Loucy (cell line): Measurements from ENCODE around the gene C16orf96.

Source experiments
- H2AFZ ChIP-seq: fragments of 200-600 bp; sonication (generic); 2 replicates; pipeline ENCODE4 v1.6.0; 2016; ENCODE audit warnings: antibody characterized with exemption, mild to moderate bottlenecking, low read length, moderate library complexity
- H3F3A ChIP-seq: fragments of 200-600 bp; 2 replicates; pipeline ENCODE4 v1.6.0; 2016; ENCODE audit warnings: antibody characterized with exemption, low read depth, mild to moderate bottlenecking
- H3K27me3 ChIP-seq: fragments of 200-600 bp; sonication (generic); 2 replicates; pipeline ENCODE4 v1.6.1; 2014; ENCODE audit warnings: low read length, mild to moderate bottlenecking; ENCODE audit not compliant: insufficient read depth, poor library complexity, severe bottlenecking
- H3K36me3 ChIP-seq: fragments of 200-600 bp; sonication (generic); 2 replicates; pipeline ENCODE4 v1.6.1; 2016; ENCODE audit warnings: low read length; ENCODE audit not compliant: insufficient read depth
- H3K4me1 ChIP-seq: fragments of 200-600 bp; sonication (generic); 2 replicates; pipeline ENCODE4 v1.5.1; 2014; ENCODE audit warnings: low read length, mild to moderate bottlenecking; ENCODE audit not compliant: insufficient read depth, poor library complexity, severe bottlenecking
- H3K4me2 ChIP-seq: fragments of 200-600 bp; sonication (generic); 2 replicates; pipeline ENCODE4 v1.6.0; 2014; ENCODE audit warnings: antibody characterized with exemption, low read length, low read depth, mild to moderate bottlenecking; ENCODE audit not compliant: poor library complexity, severe bottlenecking
- H3K4me3 ChIP-seq: fragments of 200-600 bp; sonication (generic); 2 replicates; pipeline ENCODE4 v1.5.1; 2014; ENCODE audit warnings: low read length, mild to moderate bottlenecking, mixed read lengths; ENCODE audit not compliant: poor library complexity, severe bottlenecking
- H3K79me2 ChIP-seq: fragments of 200-600 bp; sonication (generic); 2 replicates; pipeline ENCODE4 v1.6.1; 2014; ENCODE audit warnings: low read length; ENCODE audit not compliant: insufficient read depth
- H3K9ac ChIP-seq: fragments of 200-600 bp; sonication (generic); 2 replicates; pipeline ENCODE4 v1.6.0; 2014; ENCODE audit warnings: mild to moderate bottlenecking, low read depth, low read length, moderate library complexity; ENCODE audit not compliant: poor library complexity, severe bottlenecking
- H3K9me2 ChIP-seq: fragments of 200-600 bp; sonication (generic); replicated peaks from 2 replicates; pipeline ENCODE4 v1.6.1; 2016; ENCODE audit warnings: low read depth, low read length, mixed read lengths
- H3K9me3 ChIP-seq: fragments of 200-600 bp; sonication (generic); 2 replicates; pipeline ENCODE4 v1.6.1; 2014; ENCODE audit warnings: mild to moderate bottlenecking, antibody characterized with exemption, low read length, low read depth; ENCODE audit not compliant: insufficient read depth
- H4K20me1 ChIP-seq: fragments of 200-600 bp; sonication (generic); 2 replicates; pipeline ENCODE4 v1.6.0; 2014; ENCODE audit warnings: antibody characterized with exemption, low read length, mild to moderate bottlenecking; ENCODE audit not compliant: insufficient read depth, poor library complexity, severe bottlenecking
- EZH2phosphoT487 ChIP-seq: fragments of 200-600 bp; IDR thresholded peaks from 2 replicates; pipeline ENCODE4 v1.6.1; 2018; ENCODE audit warnings: antibody characterized with exemption, mild to moderate bottlenecking, moderate library complexity, borderline replicate concordance
- TF ChIP-seq, protein P1 (sequence below): fragments of 200-600 bp; sonication (generic); conservative IDR thresholded peaks from 2 replicates; pipeline ENCODE4 v1.5.1; 2014; ENCODE audit warnings: mild to moderate bottlenecking, antibody characterized with exemption, low read length

C16orf96 gene

DNA sequence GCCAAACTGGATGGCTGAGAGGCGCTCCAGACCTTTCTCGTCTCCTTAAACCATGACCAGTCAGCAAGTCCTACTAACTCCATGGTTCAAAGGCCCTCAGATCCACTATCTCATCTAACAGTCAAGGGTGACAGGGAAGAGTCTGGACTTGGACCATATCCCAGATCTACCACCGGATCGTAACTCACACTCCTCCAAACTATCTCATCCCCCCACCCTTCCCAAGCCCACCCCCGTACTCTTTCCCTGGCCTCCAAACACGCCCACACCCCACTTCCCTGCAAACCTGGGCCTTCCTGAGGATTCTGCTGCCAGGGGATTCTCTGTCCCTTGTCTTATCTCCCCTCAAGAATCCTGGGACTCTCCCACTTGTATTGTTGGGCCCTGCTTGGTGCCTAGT lies 22.6 kb upstream of the C16orf96 start:
- H4K20me1 ChIP-seq: no peaks in the 10 kb centered on the region
- H3K4me3 ChIP-seq: no peak overlapping the region
- H3K4me1 ChIP-seq: peaks cover 22% of the 10 kb centered on the region
- peaks cover 30% of the 10 kb centered on the region for H3K79me2 ChIP-seq
- no peak overlapping the region for H2AFZ ChIP-seq
- H3K4me2 ChIP-seq: no peak overlapping the region
- H3F3A ChIP-seq: no peaks in the 10 kb centered on the region
- TF ChIP-seq EZH2phosphoT487: no peak
- TF ChIP-seq, protein P1, sequence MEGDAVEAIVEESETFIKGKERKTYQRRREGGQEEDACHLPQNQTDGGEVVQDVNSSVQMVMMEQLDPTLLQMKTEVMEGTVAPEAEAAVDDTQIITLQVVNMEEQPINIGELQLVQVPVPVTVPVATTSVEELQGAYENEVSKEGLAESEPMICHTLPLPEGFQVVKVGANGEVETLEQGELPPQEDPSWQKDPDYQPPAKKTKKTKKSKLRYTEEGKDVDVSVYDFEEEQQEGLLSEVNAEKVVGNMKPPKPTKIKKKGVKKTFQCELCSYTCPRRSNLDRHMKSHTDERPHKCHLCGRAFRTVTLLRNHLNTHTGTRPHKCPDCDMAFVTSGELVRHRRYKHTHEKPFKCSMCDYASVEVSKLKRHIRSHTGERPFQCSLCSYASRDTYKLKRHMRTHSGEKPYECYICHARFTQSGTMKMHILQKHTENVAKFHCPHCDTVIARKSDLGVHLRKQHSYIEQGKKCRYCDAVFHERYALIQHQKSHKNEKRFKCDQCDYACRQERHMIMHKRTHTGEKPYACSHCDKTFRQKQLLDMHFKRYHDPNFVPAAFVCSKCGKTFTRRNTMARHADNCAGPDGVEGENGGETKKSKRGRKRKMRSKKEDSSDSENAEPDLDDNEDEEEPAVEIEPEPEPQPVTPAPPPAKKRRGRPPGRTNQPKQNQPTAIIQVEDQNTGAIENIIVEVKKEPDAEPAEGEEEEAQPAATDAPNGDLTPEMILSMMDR: no peak
- no peaks in the 10 kb centered on the region for H3K9me3 ChIP-seq
- no peaks in the 10 kb centered on the region for H3K36me3 ChIP-seq
- no peaks in the 10 kb centered on the region for H3K9me2 ChIP-seq
- no peak overlapping the region for H3K9ac ChIP-seq
- H3K27me3 ChIP-seq: no peaks in the 10 kb centered on the region

DNA sequence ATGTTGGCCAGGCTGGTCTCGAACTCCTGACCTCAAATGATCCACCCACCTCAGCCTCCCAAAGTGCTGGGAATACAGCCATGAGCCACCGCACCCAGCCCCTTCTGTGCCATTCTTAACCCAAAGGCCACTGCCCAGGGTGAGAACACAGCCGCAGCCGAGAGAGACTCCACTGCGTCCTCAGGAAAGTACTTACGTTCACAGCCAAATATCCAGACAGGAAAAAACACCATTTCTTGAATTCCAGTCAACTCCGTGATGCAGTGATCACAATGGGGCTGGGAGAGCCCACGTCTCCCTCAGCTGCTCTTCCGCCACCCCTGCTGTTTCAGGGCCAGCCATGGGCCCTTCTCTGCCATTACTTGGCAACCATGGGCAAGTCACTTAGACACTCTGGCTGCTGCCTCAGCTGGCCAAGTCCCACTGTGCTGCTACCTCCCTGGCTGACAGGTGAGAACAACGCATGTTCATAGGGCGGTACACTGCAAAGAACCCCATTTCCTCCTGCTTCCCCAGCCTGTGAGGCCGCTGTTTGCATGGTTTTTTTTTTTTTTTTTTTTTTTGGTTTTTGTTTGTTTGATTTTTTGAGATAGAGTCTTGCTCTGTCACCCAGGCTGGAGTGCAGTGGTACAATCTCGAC lies 21.9 kb upstream of the C16orf96 start:
- no peak for TF ChIP-seq EZH2phosphoT487
- TF ChIP-seq, protein P1: no peak
- Histone ChIP-seq H3K4me1 (peaks cover 19% of the 10 kb centered on the region), H3K27me3 (no peaks in the 10 kb centered on the region), H3K4me2 (no peak overlapping the region), H3K9me2 (no peaks in the 10 kb centered on the region), H3K4me3 (no peak overlapping the region), H3K9ac (no peak overlapping the region), H3K9me3 (no peaks in the 10 kb centered on the region), H3K36me3 (no peaks in the 10 kb centered on the region), H4K20me1 (no peaks in the 10 kb centered on the region), H3F3A (no peaks in the 10 kb centered on the region), H3K79me2 (peaks cover 30% of the 10 kb centered on the region), H2AFZ (no peak overlapping the region)

DNA sequence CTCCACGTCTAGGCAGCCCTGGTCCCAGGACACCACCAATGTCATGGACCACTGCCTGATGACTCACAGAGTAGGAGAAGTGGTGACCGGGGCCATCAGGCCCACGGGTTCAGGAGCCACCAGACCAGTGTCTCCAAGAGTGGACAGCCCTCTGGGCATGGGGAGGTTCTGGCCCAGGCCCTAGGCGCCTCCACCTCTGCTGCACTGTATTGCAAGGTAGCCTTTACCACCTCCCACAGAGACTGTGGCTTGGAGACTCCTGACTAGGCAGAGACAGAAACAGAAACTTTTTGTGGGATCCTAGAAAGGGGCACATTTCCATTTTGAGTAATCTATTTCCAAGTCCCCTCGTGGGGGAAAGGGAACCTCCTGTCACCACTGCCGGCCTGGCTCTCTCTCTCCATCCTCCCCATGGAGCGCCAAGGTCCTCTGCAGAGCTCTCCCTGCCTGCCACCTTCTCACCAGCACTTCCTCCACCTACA lies 20.5 kb upstream of the C16orf96 start:
- no peaks in the 10 kb centered on the region for H3K9me2 ChIP-seq
- no peaks in the 10 kb centered on the region for H3K36me3 ChIP-seq
- TF ChIP-seq EZH2phosphoT487: no peak
- TF ChIP-seq, protein P1: no peak
- H3K9me3 ChIP-seq: no peaks in the 10 kb centered on the region
- peaks cover 11% of the 10 kb centered on the region for H3K4me1 ChIP-seq
- no peaks in the 10 kb centered on the region for H4K20me1 ChIP-seq
- H2AFZ ChIP-seq: no peak overlapping the region
- H3K79me2 ChIP-seq: peaks cover 30% of the 10 kb centered on the region
- H3K4me2 ChIP-seq: peak overlapping the region; percentile 80
- H3F3A ChIP-seq: no peaks in the 10 kb centered on the region
- no peaks in the 10 kb centered on the region for H3K27me3 ChIP-seq
- peak overlapping the region; percentile 82 for H3K9ac ChIP-seq
- no peak overlapping the region for H3K4me3 ChIP-seq
